ENCODE results near the gene PTPRK. TPM values are rescaled to one million over a fixed set of nuclear protein-coding genes. Genes with fewer than 3 reads are reported as not detected.

Gene PTPRK
- total RNA-seq, 1 donor from 2014 or later, result 48.4 TPM

DNA sequence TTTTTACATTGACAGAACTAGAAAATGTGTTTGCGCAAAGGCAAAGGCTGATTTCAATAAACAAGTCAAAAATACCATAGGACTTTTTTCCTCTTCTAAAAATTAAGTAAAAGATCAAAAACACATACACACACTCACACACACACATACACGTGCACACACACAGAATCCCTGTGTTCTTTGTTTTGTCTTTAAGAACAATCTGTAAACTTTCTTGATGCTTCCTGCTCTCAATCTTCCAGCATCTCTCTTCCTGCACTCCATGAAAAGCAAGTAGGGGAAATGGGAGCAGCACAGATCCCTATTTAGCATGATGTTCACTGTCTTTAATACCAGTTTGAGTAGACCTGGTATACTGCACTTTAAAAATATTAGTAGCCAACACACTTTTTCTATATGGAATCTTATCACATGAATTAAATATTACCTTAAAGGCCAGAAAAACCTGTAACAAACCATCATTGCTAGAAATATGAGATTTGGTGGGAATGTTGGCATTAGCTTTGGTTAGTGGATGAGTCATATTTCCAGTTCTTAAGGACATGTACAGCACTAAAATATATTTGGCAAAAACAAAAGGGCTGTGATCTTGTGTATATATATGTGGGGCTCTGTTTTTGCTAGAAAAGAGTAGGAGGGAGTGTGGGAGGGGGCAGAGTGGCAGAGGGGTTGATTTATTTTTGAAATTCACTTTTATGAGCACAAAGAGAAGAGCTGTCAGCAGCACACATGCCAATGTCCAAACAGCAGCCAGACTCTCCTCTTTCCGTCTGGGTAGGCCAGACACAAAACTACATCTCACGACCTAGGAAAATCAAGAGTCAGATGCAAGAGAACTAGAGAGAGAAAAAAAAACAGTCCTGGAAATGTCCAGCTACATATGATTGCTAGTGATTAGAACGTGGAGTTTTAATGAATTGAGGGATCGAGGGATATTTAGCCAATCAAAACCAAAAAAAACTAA is 4.6 kb downstream of the PTPRK start:
- DNase-seq (ENCODE audit: low read depth), result peak; percentile 55
- TF ChIP-seq, protein P1, sequence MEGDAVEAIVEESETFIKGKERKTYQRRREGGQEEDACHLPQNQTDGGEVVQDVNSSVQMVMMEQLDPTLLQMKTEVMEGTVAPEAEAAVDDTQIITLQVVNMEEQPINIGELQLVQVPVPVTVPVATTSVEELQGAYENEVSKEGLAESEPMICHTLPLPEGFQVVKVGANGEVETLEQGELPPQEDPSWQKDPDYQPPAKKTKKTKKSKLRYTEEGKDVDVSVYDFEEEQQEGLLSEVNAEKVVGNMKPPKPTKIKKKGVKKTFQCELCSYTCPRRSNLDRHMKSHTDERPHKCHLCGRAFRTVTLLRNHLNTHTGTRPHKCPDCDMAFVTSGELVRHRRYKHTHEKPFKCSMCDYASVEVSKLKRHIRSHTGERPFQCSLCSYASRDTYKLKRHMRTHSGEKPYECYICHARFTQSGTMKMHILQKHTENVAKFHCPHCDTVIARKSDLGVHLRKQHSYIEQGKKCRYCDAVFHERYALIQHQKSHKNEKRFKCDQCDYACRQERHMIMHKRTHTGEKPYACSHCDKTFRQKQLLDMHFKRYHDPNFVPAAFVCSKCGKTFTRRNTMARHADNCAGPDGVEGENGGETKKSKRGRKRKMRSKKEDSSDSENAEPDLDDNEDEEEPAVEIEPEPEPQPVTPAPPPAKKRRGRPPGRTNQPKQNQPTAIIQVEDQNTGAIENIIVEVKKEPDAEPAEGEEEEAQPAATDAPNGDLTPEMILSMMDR (IDR thresholded peaks at IDR 0.05; ENCODE audit: insufficient read depth, low read length, severe bottlenecking), result no peak
- FAIRE-seq, result no peak
- H3K36me3 ChIP-seq (ENCODE audit: control insufficient read depth, insufficient read depth, low read length), result no peaks in the 10 kb centered on the region
- no peak overlapping the region for H3K4me3 ChIP-seq (ENCODE audit: low read depth, low read length)
- H3K27me3 ChIP-seq (ENCODE audit: control insufficient read depth, insufficient read depth, low read length), result no peaks in the 10 kb centered on the region

DNA sequence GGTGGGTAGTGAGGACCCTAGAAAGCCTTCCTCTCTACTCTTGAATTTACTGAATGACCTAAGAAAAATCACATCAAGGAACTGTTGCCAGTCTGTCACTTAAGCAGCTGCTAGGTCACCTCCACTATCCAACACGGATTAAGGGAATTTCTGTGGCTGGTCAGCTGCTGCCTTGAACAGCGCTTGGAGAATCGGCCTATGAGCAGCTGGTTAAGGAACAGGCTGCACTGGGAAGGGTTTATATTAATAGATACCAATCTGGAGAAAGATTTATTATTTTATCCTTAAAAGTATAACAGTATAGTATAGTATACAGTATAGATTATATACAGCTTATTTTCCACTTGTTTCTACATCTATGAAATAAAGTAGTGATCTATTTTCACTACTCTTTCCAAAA is 6.5 kb downstream of the PTPRK start:
- Histone ChIP-seq H3K4me3 (ENCODE audit: low read depth, low read length) (no peak overlapping the region), H3K36me3 (ENCODE audit: control insufficient read depth, insufficient read depth, low read length) (no peaks in the 10 kb centered on the region), H3K27me3 (ENCODE audit: control insufficient read depth, insufficient read depth, low read length) (no peaks in the 10 kb centered on the region)
- no peak for DNase-seq (ENCODE audit: low read depth)
- FAIRE-seq, result no peak
- TF ChIP-seq, protein P1 (IDR thresholded peaks at IDR 0.05; ENCODE audit: insufficient read depth, low read length, severe bottlenecking), result no peak

DNA sequence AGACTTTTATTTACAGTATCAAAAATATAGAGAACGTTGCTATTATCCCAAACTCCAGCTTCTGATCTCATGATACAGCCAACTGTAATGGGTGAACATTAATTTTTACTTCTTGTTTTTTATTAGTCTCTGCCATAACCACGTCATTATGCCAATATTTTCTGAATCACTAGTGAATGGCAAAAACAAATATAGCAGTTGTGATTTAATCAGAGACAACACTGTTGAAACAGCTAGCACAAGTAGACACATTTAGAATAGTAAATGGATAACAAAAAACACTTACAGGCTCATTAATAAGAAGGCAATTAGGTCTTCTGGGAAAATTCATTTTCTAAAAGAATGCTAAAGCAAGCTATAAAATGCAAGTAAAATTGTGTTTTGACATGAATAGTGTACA is 8.1 kb downstream of the PTPRK start:
- TF ChIP-seq, protein P1 (IDR thresholded peaks at IDR 0.05; ENCODE audit: insufficient read depth, low read length, severe bottlenecking), result no peak
- Histone ChIP-seq H3K4me3 (ENCODE audit: low read depth, low read length) (no peak overlapping the region), H3K27me3 (ENCODE audit: control insufficient read depth, insufficient read depth, low read length) (no peaks in the 10 kb centered on the region), H3K36me3 (ENCODE audit: control insufficient read depth, insufficient read depth, low read length) (no peaks in the 10 kb centered on the region)
- peak; percentile 76 for DNase-seq (ENCODE audit: low read depth)
- no peak for FAIRE-seq

DNA sequence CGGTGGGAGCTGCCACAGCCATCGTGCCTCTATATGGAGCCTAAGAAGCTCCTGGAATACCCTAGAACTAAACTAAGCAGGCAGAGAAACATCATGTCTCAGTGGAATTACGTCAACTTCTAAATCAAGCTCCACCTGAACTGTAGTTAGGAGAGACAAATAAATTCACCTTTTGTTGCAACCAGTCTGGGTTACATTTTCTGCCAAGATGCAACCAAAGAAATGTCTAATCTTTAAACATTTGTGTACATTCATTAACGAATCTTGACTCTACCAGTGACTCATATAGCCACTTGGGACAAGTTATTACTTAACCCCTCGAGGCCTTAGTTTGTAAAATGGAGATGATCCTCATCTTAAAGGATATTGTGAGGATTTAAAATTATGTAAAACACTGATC is 8.9 kb downstream of the PTPRK start:
- Histone ChIP-seq H3K27me3 (ENCODE audit: control insufficient read depth, insufficient read depth, low read length) (no peaks in the 10 kb centered on the region), H3K4me3 (ENCODE audit: low read depth, low read length) (no peak overlapping the region), H3K36me3 (ENCODE audit: control insufficient read depth, insufficient read depth, low read length) (no peaks in the 10 kb centered on the region)
- TF ChIP-seq, protein P1 (IDR thresholded peaks at IDR 0.05; ENCODE audit: insufficient read depth, low read length, severe bottlenecking), result no peak
- FAIRE-seq (no peak), DNase-seq (ENCODE audit: low read depth) (peak; percentile 98)

DNA sequence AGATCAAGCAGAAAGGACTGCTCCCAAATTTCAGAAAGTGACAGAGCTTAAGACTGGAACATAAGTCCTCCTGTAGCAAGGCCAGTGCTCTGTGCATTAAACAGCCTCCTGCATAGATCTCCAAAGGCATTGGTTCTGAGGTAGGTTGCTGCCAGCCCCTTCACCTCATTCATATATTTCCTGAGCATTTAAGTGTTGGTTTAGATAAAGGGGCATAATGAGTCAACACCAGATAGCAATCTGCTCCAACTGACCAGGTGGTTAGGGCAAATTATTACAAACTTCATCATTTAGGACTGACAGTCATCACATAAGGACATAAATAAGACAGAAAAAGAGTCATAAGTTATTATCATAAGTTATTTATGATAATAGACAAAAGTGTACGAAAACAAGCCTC is 10.7 kb downstream of the PTPRK start:
- TF ChIP-seq, protein P1 (IDR thresholded peaks at IDR 0.05; ENCODE audit: insufficient read depth, low read length, severe bottlenecking), result no peak
- H3K4me3 ChIP-seq (ENCODE audit: low read depth, low read length), result no peak overlapping the region
- H3K36me3 ChIP-seq (ENCODE audit: control insufficient read depth, insufficient read depth, low read length), result no peaks in the 10 kb centered on the region
- FAIRE-seq (no peak), DNase-seq (ENCODE audit: low read depth) (peak; percentile 33)
- H3K27me3 ChIP-seq (ENCODE audit: control insufficient read depth, insufficient read depth, low read length), result no peaks in the 10 kb centered on the region

Measured in bronchial epithelial cell (primary cell).